Measurements from ENCODE around the gene MVP. TPM values are rescaled to one million over a fixed set of nuclear protein-coding genes. Genes with fewer than 3 reads are reported as not detected.

MVP gene
- polyA plus RNA-seq, 1 donor from 2014 or later, result 2.5 TPM

GRCh38 chr16:29871822-29872546 is 51.7 kb downstream of the MVP start:
- TF ChIP-seq REST (IDR thresholded peaks at IDR 0.05; ENCODE audit: borderline replicate concordance), result no peak
- no peak for TF ChIP-seq POLR2AphosphoS5 (IDR thresholded peaks at IDR 0.05)
- TF ChIP-seq RAD21 (conservative IDR thresholded peaks at IDR 0.05), result no peak
- TF ChIP-seq EP300 (conservative IDR thresholded peaks at IDR 0.05; ENCODE audit: poor library complexity, severe bottlenecking), result no peak
- no peak for TF ChIP-seq SMC3 (conservative IDR thresholded peaks at IDR 0.05; ENCODE audit: poor library complexity)
- TF ChIP-seq MXI1 (conservative IDR thresholded peaks at IDR 0.05; ENCODE audit: poor library complexity, severe bottlenecking), result no peak
- TF ChIP-seq TAF1 (IDR thresholded peaks at IDR 0.05; ENCODE audit: low read depth), result no peak
- TF ChIP-seq EZH2 (IDR thresholded peaks at IDR 0.05; ENCODE audit: borderline replicate concordance, insufficient read depth, low read length, poor library complexity, severe bottlenecking), result no peak
- no peak for TF ChIP-seq CTCF (IDR thresholded peaks at IDR 0.05; ENCODE audit: poor library complexity, severe bottlenecking)
- Histone ChIP-seq H3K9me2 (ENCODE audit: insufficient read depth, low read length) (no peaks in the 10 kb centered on the region), H3K4me2 (ENCODE audit: low read length) (no peak overlapping the region), H3K79me2 (replicated peaks; ENCODE audit: insufficient read depth, low read length) (no peaks in the 10 kb centered on the region), H3K9me3 (ENCODE audit: low read length) (no peaks in the 10 kb centered on the region), H4K20me1 (ENCODE audit: insufficient read depth) (no peaks in the 10 kb centered on the region), H3F3A (ENCODE audit: insufficient read depth, low read length, poor library complexity, severe bottlenecking) (no peaks in the 10 kb centered on the region), H3K27ac (ENCODE audit: low read length) (no peak overlapping the region), H3K9ac (ENCODE audit: low read length) (no peak overlapping the region), H3K36me3 (ENCODE audit: insufficient read depth, low read length) (no peaks in the 10 kb centered on the region), H3K4me3 (ENCODE audit: low read length) (no peak overlapping the region), H3K27me3 (ENCODE audit: insufficient read depth, low read depth, low read length) (no peaks in the 10 kb centered on the region), H2AFZ (ENCODE audit: low read depth, low read length) (no peak overlapping the region)

GRCh38 chr16:29873319-29873718 is 53.1 kb downstream of the MVP start:
- H2AFZ ChIP-seq (ENCODE audit: low read depth, low read length), result no peak overlapping the region
- H3F3A ChIP-seq (ENCODE audit: insufficient read depth, low read length, poor library complexity, severe bottlenecking), result no peaks in the 10 kb centered on the region
- no peaks in the 10 kb centered on the region for H3K79me2 ChIP-seq (replicated peaks; ENCODE audit: insufficient read depth, low read length)
- no peak overlapping the region for H3K9ac ChIP-seq (ENCODE audit: low read length)
- peaks cover 5% of the 10 kb centered on the region for H3K27me3 ChIP-seq (ENCODE audit: insufficient read depth, low read depth, low read length)
- H3K4me3 ChIP-seq (ENCODE audit: low read length), result no peak overlapping the region
- no peaks in the 10 kb centered on the region for H3K9me3 ChIP-seq (ENCODE audit: low read length)
- H3K27ac ChIP-seq (ENCODE audit: low read length), result no peak overlapping the region
- H4K20me1 ChIP-seq (ENCODE audit: insufficient read depth), result no peaks in the 10 kb centered on the region
- no peaks in the 10 kb centered on the region for H3K36me3 ChIP-seq (ENCODE audit: insufficient read depth, low read length)
- H3K9me2 ChIP-seq (ENCODE audit: insufficient read depth, low read length), result no peaks in the 10 kb centered on the region
- TF ChIP-seq EP300 (conservative IDR thresholded peaks at IDR 0.05; ENCODE audit: poor library complexity, severe bottlenecking) (no peak), SMC3 (conservative IDR thresholded peaks at IDR 0.05; ENCODE audit: poor library complexity) (no peak), CTCF (IDR thresholded peaks at IDR 0.05; ENCODE audit: poor library complexity, severe bottlenecking) (no peak), REST (IDR thresholded peaks at IDR 0.05; ENCODE audit: borderline replicate concordance) (no peak), RAD21 (conservative IDR thresholded peaks at IDR 0.05) (no peak), POLR2AphosphoS5 (IDR thresholded peaks at IDR 0.05) (no peak)
- H3K4me2 ChIP-seq (ENCODE audit: low read length), result no peak overlapping the region

All from neural cell (in vitro differentiated cells).